Frontal cortex (tissue), 4 donors: Measurements from ENCODE around the gene RPL5. TPM values are rescaled to one million over a fixed set of nuclear protein-coding genes. Genes with fewer than 3 reads are reported as not detected.
A peak's percentile ranks its signal among the peaks of the same experiment; 100 is the strongest.

ENCODE experiments used
- DNase-seq, 2 donors: peaks; one replicate each; pipeline ENCODE4 v3.0.0; 2012; ENCODE audit warnings: low spot score in 2 of 2
- FAIRE-seq: peaks from 2 replicates; lab custom pipeline; 2012; peaks lifted over from hg19 to GRCh38; lab: Jason Lieb, UNC
- total RNA-seq: library from RNA; depleted of rRNA; stranded (reverse); fragments of >200 nt; gene quantifications from one replicate; pipeline ENCODE4 v1.2.3, GENCODE V29; 2014
- donor health status: control.
- donor health status: control.
- donor health status: control.

The RPL5 gene
- total RNA-seq, 1 donor from 2014 or later, result 2,066 TPM

GRCh38 chr1:92851729-92852128 is 19.9 kb downstream of the RPL5 start:
- no peak for DNase-seq
- FAIRE-seq, result no peak

- DNase-seq, result no peak
- no peak for FAIRE-seq
Observed at GRCh38 chr1:92853299-92853698, 21.5 kb downstream of the RPL5 start.

GRCh38 chr1:92854101-92854785 is 22.4 kb downstream of the RPL5 start:
- DNase-seq (no peak), FAIRE-seq (no peak)

- FAIRE-seq, result no peak
- DNase-seq, result no peak
Observed at GRCh38 chr1:92855236-92855635, 23.4 kb downstream of the RPL5 start.

GRCh38 chr1:92857817-92858216 is 26.0 kb downstream of the RPL5 start:
- FAIRE-seq, result no peak

GRCh38 chr1:92858564-92859399 is 26.9 kb downstream of the RPL5 start:
- FAIRE-seq (peak; percentile 99), DNase-seq (peak; percentile 47 to 52)

More at GRCh38 chr1:92857817-92858216, 26.0 kb downstream of the RPL5 start:
- no peak for DNase-seq

- DNase-seq (no peak), FAIRE-seq (no peak)
Observed at GRCh38 chr1:92859400-92860039, 27.7 kb downstream of the RPL5 start.

GRCh38 chr1:92862605-92863004 is 30.8 kb downstream of the RPL5 start:
- no peak for FAIRE-seq
- DNase-seq, result no peak

- DNase-seq, result no peak
- no peak for FAIRE-seq
Observed at GRCh38 chr1:92864131-92864530, 32.3 kb downstream of the RPL5 start.

GRCh38 chr1:92870591-92870990 is 38.8 kb downstream of the RPL5 start:
- no peak for DNase-seq
- FAIRE-seq, result no peak

GRCh38 chr1:92872719-92873118 is 40.9 kb downstream of the RPL5 start:
- FAIRE-seq (no peak), DNase-seq (no peak)

- no peak for DNase-seq
- FAIRE-seq, result no peak
Observed at GRCh38 chr1:92874987-92875386, 43.1 kb downstream of the RPL5 start.

GRCh38 chr1:92876351-92876750 is 44.5 kb downstream of the RPL5 start:
- FAIRE-seq (no peak), DNase-seq (no peak)

- no peak for DNase-seq
- FAIRE-seq, result no peak
Observed at GRCh38 chr1:92877081-92877711, 45.4 kb downstream of the RPL5 start.

GRCh38 chr1:92877792-92878191 is 46.0 kb downstream of the RPL5 start:
- FAIRE-seq (no peak), DNase-seq (no peak)

GRCh38 chr1:92879316-92879968 is 47.6 kb downstream of the RPL5 start:
- FAIRE-seq (no peak), DNase-seq (no peak)

- peak; percentile 30 for FAIRE-seq
Observed at GRCh38 chr1:92881391-92881790, 49.6 kb downstream of the RPL5 start.

GRCh38 chr1:92882819-92883218 is 51.0 kb downstream of the RPL5 start:
- DNase-seq (no peak), FAIRE-seq (no peak)

More at GRCh38 chr1:92881391-92881790, 49.6 kb downstream of the RPL5 start:
- DNase-seq, result no peak

GRCh38 chr1:92883297-92883696 is 51.5 kb downstream of the RPL5 start:
- DNase-seq (no peak), FAIRE-seq (no peak)

GRCh38 chr1:92884195-92884594 is 52.4 kb downstream of the RPL5 start:
- DNase-seq (no peak), FAIRE-seq (no peak)
